GOT3 (cell line): ENCODE measurements around the gene UST.
"Not testable (repeated sequence)": the region's sequence is repeated elsewhere in the genome, so short reads cannot be mapped to it uniquely, and the experiment has no call there.

ENCODE experiments used
- DNase-seq: peaks from one replicate; lab custom pipeline; 2025; ENCODE audit warnings: mixed read lengths; lab: John Stamatoyannopoulos, UW

UST gene

GRCh38 chr6:148836751-148837150 is 89.9 kb downstream of the UST start:
- DNase-seq, result no peak

- DNase-seq, result no peak
These were observed 91.1 kb downstream of the UST start for GRCh38 chr6:148837941-148838340.

GRCh38 chr6:148839044-148839443 is 92.2 kb downstream of the UST start:
- DNase-seq, result no peak

GRCh38 chr6:148840256-148840655 is 93.4 kb downstream of the UST start:
- no peak for DNase-seq

GRCh38 chr6:148842296-148843019 is 95.6 kb downstream of the UST start:
- DNase-seq, result no peak

GRCh38 chr6:148845464-148845863 is 98.6 kb downstream of the UST start:
- DNase-seq, result no peak

GRCh38 chr6:148846778-148847761 is 100.2 kb downstream of the UST start:
- no peak for DNase-seq

- no peak for DNase-seq
These were observed 102.1 kb downstream of the UST start for GRCh38 chr6:148848915-148849314.

- not testable (repeated sequence) for DNase-seq
These were observed 102.6 kb downstream of the UST start for GRCh38 chr6:148849449-148849848.

- no peak for DNase-seq
These were observed 104.1 kb downstream of the UST start for GRCh38 chr6:148850964-148851363.

GRCh38 chr6:148851683-148852556 is 105.1 kb downstream of the UST start:
- no peak for DNase-seq

- DNase-seq, result no peak
These were observed 105.9 kb downstream of the UST start for GRCh38 chr6:148852688-148853087.

- DNase-seq, result not testable (repeated sequence)
These were observed 106.3 kb downstream of the UST start for GRCh38 chr6:148853113-148853512.

GRCh38 chr6:148854096-148854495 is 107.3 kb downstream of the UST start:
- no peak for DNase-seq

- no peak for DNase-seq
These were observed 108.2 kb downstream of the UST start for GRCh38 chr6:148854992-148855391.

GRCh38 chr6:148855744-148856143 is 108.9 kb downstream of the UST start:
- no peak for DNase-seq

- DNase-seq, result no peak
These were observed 111.1 kb downstream of the UST start for GRCh38 chr6:148857798-148858390.

GRCh38 chr6:148864132-148864531 is 117.3 kb downstream of the UST start:
- not testable (repeated sequence) for DNase-seq

GRCh38 chr6:148864941-148865340 is 118.1 kb downstream of the UST start:
- DNase-seq, result no peak

- no peak for DNase-seq
These were observed 119.9 kb downstream of the UST start for GRCh38 chr6:148866657-148867268.

- DNase-seq, result no peak
These were observed 121.0 kb downstream of the UST start for GRCh38 chr6:148867862-148868261.
